Tibial nerve (tissue), 4 donors: ENCODE results near the gene SLAIN1. TPM values are rescaled to one million over a fixed set of nuclear protein-coding genes. Genes with fewer than 3 reads are reported as not detected.
A peak's percentile ranks its signal among the peaks of the same experiment; 100 is the strongest.

Experiments
- DNase-seq, 2 donors: peaks; one replicate each; pipeline ENCODE4 v3.0.0-alpha.2; 2019; ENCODE audit warnings: low spot score in 2 of 2
- H3K27ac ChIP-seq, 4 donors: fragments of 200-600 bp; sonication (generic) in 3 of 4; one replicate each; pipeline ENCODE4 v1.5.1; 2017 to 2019; ENCODE audit warnings: mild to moderate bottlenecking in 1 of 4
- H3K27me3 ChIP-seq, 2 donors: fragments of 200-600 bp; sonication (generic) in 1 of 2; one replicate each; pipeline versions ENCODE4 v1.5.1 to v1.6.0; 2017 to 2019
- H3K36me3 ChIP-seq, 3 donors: fragments of 200-600 bp; sonication (generic); one replicate each; pipeline ENCODE4 v1.5.1; 2018 to 2019
- H3K4me1 ChIP-seq, 4 donors: fragments of 200-600 bp; sonication (generic) in 3 of 4; one replicate each; pipeline ENCODE4 v1.5.1; 2017 to 2019
- H3K4me3 ChIP-seq, 4 donors: fragments of 200-600 bp; sonication (generic) in 3 of 4; one replicate each; pipeline ENCODE4 v1.5.1; 2017 to 2019; ENCODE audit warnings: mild to moderate bottlenecking in 1 of 4, moderate library complexity in 1 of 4
- H3K9me3 ChIP-seq, 4 donors: fragments of 200-600 bp; sonication (generic) in 3 of 4; one replicate each; pipeline ENCODE4 v1.5.1; 2017 to 2019
- CTCF ChIP-seq, 5 experiments: fragments of 200-600 bp in 3 of 5; fragments of 450-650 bp in 2 of 5; sonication (generic) in 3 of 5; IDR thresholded peaks; one replicate each; pipeline ENCODE4 v1.5.1; 2016 to 2019; ENCODE audit warnings: antibody characterized with exemption in 5 of 5, mild to moderate bottlenecking in 3 of 5, moderate library complexity in 2 of 5
- EP300 ChIP-seq, 2 donors: sonication (generic); formaldehyde crosslinking; IDR thresholded peaks; one replicate each; pipeline ENCODE4 v1.6.1; 2017; ENCODE audit warnings: antibody characterized with exemption in 2 of 2, mild to moderate bottlenecking in 1 of 2
- POLR2A ChIP-seq, 2 donors: fragments of 450-650 bp; IDR thresholded peaks; one replicate each; pipeline ENCODE4 v1.6.1; 2017; ENCODE audit warnings: antibody characterized with exemption in 2 of 2, mild to moderate bottlenecking in 2 of 2, moderate library complexity in 2 of 2
- WGBS, 2 donors: methylation state at CpG; one replicate each; pipeline ENCODE4 v1.1.5; 2018; 5-methylcytosine and 5-hydroxymethylcytosine counted together
- total RNA-seq, 4 donors: library from RNA; depleted of rRNA; stranded (reverse); fragments of >200 nt; gene quantifications; one replicate each; pipeline ENCODE4 v1.1.0, GENCODE V29; 2016

Gene SLAIN1
- total RNA-seq, 4 donors from 2014 or later: 2.8 to 13.5 (median 5.0) TPM

- H3K4me1 ChIP-seq: no peaks in the 10 kb centered on the region
- whole genome bisulfite sequencing, 2 donors: 100% methylated on average over 1 of the region's 1 CpG
- no peak overlapping the region for H3K4me3 ChIP-seq
- H3K27ac ChIP-seq: no peak overlapping the region
- no peak for DNase-seq
- no peaks in the 10 kb centered on the region for H3K36me3 ChIP-seq
- TF ChIP-seq POLR2A (IDR thresholded peaks at IDR 0.05): no peak
- no peak for TF ChIP-seq EP300 (IDR thresholded peaks at IDR 0.05)
- peaks cover 0 to 27% (median 2%) of the 10 kb centered on the region in 4 donors for H3K9me3 ChIP-seq
- no peaks in the 10 kb centered on the region for H3K27me3 ChIP-seq
These were observed 91.9 kb downstream of the SLAIN1 start for GRCh38 chr13:77789376-77789775.

GRCh38 chr13:77800219-77800618 lies 102.7 kb downstream of the SLAIN1 start:
- Histone ChIP-seq H3K9me3 (no peaks in the 10 kb centered on the region), H3K4me3 (no peak overlapping the region), H3K36me3 (no peaks in the 10 kb centered on the region), H3K4me1 (no peaks in the 10 kb centered on the region), H3K27me3 (no peaks in the 10 kb centered on the region), H3K27ac (no peak overlapping the region)
- TF ChIP-seq POLR2A (IDR thresholded peaks at IDR 0.05) (no peak), CTCF (IDR thresholded peaks at IDR 0.05) (no peak), EP300 (IDR thresholded peaks at IDR 0.05) (no peak)
- WGBS, 2 donors: 59 to 65% methylated on average over 3 of the region's 3 CpGs
- DNase-seq: no peak

- Histone ChIP-seq H3K4me1 (no peaks in the 10 kb centered on the region), H3K27ac (no peak overlapping the region), H3K36me3 (no peaks in the 10 kb centered on the region), H3K4me3 (no peak overlapping the region), H3K9me3 (no peaks in the 10 kb centered on the region), H3K27me3 (no peaks in the 10 kb centered on the region)
- no peak for DNase-seq
- TF ChIP-seq EP300 (IDR thresholded peaks at IDR 0.05) (no peak), CTCF (IDR thresholded peaks at IDR 0.05) (no peak), POLR2A (IDR thresholded peaks at IDR 0.05) (no peak)
- 71 to 83% methylated on average over 1 of the region's 1 CpG for WGBS, 2 donors
These were observed 109.0 kb downstream of the SLAIN1 start for GRCh38 chr13:77806518-77806917.

GRCh38 chr13:77807431-77808135 lies 110.1 kb downstream of the SLAIN1 start:
- no peaks in the 10 kb centered on the region for H3K9me3 ChIP-seq
- no peaks in the 10 kb centered on the region for H3K4me1 ChIP-seq
- WGBS, 2 donors: 85 to 87% methylated on average over 6 of the region's 6 CpGs
- H3K4me3 ChIP-seq: no peak overlapping the region
- H3K27me3 ChIP-seq: no peaks in the 10 kb centered on the region
- H3K27ac ChIP-seq: no peak overlapping the region
- TF ChIP-seq POLR2A (IDR thresholded peaks at IDR 0.05) (no peak), CTCF (IDR thresholded peaks at IDR 0.05) (no peak), EP300 (IDR thresholded peaks at IDR 0.05) (no peak)
- DNase-seq: no peak
- H3K36me3 ChIP-seq: no peaks in the 10 kb centered on the region

- H3K27me3 ChIP-seq: no peaks in the 10 kb centered on the region
- no peak overlapping the region for H3K4me3 ChIP-seq
- H3K4me1 ChIP-seq: no peaks in the 10 kb centered on the region
- H3K9me3 ChIP-seq: no peaks in the 10 kb centered on the region
- 36 to 41% methylated on average over 2 of the region's 2 CpGs for WGBS, 2 donors
- H3K36me3 ChIP-seq: no peaks in the 10 kb centered on the region
- no peak for TF ChIP-seq POLR2A (IDR thresholded peaks at IDR 0.05)
- peak in 2 of 5 experiments; percentile 28 for TF ChIP-seq CTCF (IDR thresholded peaks at IDR 0.05)
- H3K27ac ChIP-seq: no peak overlapping the region
- DNase-seq: no peak
These were observed 112.9 kb downstream of the SLAIN1 start for GRCh38 chr13:77810430-77810829.
